ENCODE results near the gene KIF26B.

- no peak for TF ChIP-seq CTCF (IDR thresholded peaks at IDR 0.05)
- TF ChIP-seq POLR2A (IDR thresholded peaks at IDR 0.05), result no peak
Observed at GRCh38 chr1:245684166-245684565, 529.4 kb downstream of the KIF26B start.
